Kidney glomerular epithelial cell (primary cell): ENCODE results near the gene IREB2.

Experiments used
- DNase-seq: peaks from one replicate; lab custom pipeline; 2025; lab: John Stamatoyannopoulos, UW

The IREB2 gene

DNA sequence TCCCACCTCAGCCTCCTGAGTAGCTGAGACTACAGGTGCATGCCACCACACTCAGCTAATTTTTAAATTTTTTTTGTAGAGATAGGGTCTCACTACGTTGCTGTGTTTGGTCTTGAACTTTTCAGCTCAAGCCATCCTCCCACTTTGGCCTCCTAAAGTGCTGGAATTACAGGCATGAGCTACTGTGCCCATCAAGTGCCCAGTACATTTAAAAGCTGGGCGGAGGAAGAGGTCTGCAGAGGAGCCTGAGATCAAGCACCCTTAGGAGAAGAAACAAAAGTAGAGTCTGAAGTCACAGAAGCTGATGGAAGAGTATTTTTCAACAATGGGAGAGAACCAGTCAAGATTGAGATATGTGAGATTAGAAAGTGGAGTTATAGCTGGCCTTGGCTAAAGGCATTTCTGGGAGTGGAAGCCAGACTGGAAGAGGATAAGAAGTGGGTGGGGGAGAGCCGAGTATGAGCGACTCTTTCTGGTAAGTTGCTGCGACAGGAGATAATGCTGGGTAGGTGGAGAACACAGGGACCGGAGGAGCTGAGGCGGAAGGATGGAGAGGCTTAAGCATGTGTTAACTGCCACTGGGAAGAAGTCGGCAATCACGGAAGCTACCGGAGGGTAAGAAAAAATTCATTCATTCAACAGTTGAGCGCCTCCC lies 782 bp upstream of the IREB2 start:
- peak; percentile 36 for DNase-seq

DNA sequence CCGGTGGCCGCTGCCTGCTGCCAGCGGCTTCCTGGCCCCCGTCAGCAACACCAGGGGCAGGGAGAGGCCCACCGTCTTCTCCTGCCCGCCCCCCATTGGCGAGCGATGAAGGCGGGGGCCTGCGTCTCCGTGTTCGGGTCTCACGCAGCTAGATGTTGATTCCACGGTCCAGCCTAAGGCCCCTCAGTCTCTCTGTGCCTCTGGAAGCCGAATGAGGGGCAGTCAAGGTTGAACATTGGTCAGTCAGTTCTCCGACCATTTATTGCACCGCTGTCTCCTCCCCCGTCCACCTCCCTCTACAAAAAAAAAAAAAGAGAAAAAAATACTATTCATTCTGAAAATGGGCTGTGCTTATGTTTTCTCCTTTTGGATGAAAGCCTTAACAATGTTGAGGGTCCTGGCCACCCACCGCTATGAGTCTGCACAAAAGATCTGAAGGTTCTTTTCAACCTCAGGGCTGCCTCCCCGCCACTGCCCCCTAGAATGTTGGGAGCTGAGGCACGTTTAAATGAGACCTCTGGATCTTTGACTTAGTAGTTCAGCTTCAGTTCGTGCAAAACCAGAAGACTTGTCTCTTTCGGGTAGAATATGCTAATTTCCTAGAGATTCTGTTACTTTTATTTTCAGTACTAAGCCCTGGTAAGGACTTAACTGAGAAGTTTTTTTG lies 736 bp downstream of the IREB2 start:
- no peak for DNase-seq

- no peak for DNase-seq
These were observed 2.7 kb downstream of the IREB2 start for GRCh38 chr15:78440375-78441373.

- no peak for DNase-seq
These were observed 6.2 kb downstream of the IREB2 start for GRCh38 chr15:78444255-78444654.

GRCh38 chr15:78445875-78446274 lies 7.9 kb downstream of the IREB2 start:
- no peak for DNase-seq

GRCh38 chr15:78446551-78446950 lies 8.5 kb downstream of the IREB2 start:
- DNase-seq: no peak

DNA sequence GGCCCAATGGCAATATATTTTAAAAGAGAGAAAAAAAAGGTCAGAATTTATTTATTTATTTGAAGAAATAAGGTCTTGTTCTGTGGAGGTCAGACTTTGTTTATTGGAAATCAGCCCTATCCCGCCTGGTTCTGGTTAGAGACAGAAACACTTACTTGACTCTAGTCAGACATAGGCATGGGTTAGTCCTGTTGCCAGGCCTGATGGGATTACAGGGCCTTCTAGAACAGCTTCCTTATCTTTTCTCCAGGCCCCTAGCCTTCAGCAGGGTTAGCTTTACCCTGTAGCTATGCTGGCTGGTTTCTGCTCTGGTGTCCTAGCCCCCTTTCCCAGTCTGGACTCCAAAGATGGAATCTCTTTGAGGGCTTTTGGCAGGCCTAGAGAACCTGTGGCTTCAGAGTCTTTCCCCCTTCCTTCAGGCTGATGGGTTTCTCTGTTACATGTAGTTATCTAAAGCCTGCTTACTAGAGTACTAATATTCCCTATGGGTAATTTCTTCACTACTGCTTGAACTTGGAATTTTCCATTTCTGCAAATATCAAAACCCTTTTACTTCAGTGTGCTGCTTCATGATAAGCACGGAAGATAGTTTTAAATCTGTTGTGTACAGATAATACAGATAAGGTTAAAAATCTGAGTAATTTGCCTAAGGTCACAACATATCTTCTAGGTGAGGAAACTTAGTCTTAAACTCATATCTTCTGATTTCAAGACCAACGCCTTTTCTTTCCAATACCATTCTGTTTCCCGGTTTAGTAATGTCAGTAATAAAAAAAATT lies 10.6 kb downstream of the IREB2 start:
- DNase-seq: no peak

DNA sequence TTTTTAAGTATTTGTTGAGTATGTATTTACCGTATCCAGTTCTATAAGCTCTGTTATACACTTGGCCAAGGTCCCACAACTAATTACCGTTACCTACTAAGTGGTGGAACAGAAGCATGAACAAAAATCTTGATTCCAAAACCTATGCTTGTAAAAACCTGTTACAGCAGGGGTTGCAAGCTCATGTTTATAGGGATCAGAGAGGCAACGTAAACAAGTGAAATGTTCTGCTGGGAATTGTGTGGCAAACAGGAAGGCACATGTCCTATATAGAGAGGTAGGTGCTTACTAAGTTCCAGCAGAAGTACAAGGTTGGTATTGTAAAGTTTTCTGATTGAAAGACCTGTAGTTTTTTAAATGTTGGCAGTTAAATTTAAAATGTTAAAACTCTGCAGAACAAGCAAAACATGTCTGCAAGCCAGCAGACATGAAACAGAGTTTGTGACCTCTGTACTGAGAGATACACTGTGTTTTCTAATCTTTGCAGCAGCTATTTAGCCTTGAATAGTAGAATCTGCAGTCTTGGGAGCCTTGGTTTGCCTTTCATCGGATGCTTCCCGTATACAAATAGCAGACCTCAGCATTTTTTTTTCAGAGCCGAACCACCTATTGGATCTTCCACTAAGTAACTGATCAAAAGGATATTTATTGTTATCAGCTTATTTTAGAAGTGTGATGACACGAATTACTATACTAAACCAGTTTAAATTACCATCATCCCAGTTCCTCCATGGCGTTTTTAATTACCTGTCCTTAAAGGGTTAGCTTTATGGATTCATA lies 11.4 kb downstream of the IREB2 start:
- no peak for DNase-seq

DNA sequence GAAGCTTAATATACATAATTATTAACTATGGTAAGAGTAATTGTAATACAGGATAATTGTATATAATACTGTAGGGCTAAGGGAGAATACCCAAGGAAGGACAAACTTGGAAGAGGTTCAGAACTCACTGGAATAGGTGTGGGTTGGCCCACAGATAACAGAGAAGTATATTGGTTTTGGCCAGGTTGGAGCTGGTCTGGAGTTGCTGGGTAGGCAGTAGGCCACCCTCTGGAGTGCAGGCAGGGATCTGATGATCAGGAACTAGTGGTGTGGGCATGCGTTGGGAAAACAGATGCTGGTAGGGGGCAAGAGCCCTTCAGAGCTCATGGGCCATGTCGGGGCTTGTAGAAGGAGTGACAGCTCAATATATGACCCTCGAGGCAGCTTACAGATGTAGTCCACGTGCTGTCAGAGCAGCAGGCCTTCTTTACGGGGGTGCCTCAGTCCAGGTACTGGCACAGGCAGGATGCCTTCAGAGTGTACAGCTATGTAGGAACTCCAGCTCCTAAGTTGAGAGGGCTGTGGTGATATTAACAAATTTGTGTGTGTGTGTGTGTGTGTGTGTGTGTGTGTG lies 12.4 kb downstream of the IREB2 start:
- no peak for DNase-seq

DNA sequence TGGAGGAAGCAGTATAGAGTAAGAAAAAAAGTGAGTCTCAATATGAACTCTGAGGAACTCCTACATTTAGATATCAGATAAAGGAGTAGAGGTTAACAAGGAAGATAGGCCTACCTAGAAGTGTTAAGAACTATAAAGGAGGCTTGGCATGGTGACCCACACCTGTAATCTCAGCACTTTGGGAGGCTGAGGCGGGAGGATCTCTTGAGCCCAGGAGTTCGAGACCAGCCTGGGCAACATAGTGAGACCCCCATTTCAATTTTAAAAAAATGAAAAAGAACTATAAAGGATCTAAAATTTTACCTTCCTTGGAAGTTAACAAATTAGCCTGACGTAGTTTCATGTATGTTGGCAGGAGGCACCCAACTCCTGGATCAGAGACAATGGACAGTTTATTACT lies 14.5 kb downstream of the IREB2 start:
- DNase-seq: no peak

- no peak for DNase-seq
These were observed 15.4 kb downstream of the IREB2 start for GRCh38 chr15:78453447-78453846.

DNA sequence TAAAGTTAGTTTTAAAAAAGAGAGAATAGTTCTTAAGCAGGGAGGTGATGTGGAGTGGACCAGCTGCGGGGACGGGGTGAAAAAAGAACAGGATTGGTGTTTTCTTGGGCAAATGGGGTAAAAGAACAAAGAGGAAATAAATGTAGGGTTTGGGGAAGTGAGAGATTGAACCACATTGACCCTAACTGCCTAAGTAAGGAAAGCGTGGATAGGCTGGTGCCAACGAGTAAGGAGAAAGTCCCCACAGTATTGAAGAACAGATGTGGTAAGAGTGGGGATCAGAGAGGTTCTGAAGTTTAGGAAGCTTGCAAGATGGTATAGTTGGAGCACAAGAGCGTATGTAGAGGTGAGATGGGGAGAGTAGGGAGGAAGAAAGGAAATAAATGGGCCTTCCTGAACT lies 17.0 kb downstream of the IREB2 start:
- DNase-seq: no peak

DNA sequence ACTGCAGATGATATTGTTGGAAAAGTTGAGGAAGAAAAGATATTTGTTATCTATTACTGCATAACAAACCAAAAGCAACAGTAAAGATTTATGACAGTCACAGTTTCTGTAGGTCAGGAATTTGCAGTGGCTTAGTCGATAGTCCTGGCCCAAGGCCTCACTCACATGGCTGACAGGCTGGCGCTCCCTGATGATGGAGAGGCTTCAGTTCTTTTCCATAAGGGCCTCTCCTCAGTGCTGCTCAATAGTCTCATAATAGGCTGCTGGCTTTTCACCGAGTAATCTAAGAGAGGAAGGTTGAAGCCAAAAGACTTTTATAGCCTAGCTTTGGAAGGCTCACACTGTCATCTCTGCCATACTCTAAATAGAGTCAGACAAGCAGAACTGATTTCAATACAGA lies 17.7 kb downstream of the IREB2 start:
- no peak for DNase-seq

- DNase-seq: no peak
These were observed 18.4 kb downstream of the IREB2 start for GRCh38 chr15:78456426-78456825.

GRCh38 chr15:78457101-78457500 lies 19.1 kb downstream of the IREB2 start:
- DNase-seq: peak; percentile 7

GRCh38 chr15:78460737-78461136 lies 22.7 kb downstream of the IREB2 start:
- no peak for DNase-seq

DNA sequence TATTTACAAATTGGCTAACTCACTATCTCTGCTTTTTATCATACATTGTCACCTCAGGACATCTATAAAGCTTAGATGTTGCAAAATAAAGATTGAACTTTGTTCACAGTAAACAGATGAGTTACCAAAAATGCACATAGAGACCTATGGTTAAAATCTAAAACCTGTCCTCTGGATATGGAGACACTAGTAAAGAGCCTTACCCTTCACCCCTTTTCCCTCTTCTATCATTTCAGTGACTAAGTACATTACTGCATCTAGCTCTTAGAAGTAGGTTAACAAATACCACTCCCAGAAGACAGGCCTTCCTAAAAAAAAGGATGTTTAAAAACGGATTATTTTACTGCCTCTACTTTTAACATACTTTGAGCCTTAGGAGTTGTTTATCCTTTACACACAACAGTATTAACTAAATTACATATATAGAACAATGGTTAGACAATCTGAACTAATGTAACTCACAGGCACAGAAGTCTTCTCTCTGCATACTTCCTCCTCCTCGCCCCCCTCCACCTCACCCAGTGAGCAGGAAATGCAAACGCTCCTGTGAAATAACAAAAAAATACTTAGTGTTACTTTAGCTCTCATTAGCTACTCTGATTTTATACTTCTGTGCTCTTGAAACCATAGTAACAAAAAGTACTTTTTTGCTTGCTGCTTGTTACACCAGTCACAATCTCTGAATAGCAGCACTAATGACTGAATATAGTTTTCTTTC lies 23.3 kb downstream of the IREB2 start:
- DNase-seq: no peak

DNA sequence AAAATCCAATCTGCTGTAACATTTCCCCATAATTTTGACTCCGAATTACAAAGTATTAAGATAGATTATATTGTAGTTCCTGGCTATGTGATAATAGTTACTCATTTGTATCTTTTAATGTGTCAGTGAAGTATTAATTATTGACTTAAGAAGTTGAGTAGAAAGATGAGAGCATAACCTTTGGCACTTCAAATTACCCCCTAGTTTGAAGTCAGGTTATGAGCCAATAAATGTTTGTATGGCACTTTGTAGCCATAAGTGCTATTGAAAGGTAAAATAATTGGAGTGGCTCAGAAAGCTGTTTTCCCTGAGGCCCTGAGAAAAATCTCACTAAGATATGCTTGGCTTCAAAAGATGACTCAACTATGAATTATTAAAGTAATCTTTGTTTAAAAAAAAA lies 31.0 kb downstream of the IREB2 start:
- no peak for DNase-seq

DNA sequence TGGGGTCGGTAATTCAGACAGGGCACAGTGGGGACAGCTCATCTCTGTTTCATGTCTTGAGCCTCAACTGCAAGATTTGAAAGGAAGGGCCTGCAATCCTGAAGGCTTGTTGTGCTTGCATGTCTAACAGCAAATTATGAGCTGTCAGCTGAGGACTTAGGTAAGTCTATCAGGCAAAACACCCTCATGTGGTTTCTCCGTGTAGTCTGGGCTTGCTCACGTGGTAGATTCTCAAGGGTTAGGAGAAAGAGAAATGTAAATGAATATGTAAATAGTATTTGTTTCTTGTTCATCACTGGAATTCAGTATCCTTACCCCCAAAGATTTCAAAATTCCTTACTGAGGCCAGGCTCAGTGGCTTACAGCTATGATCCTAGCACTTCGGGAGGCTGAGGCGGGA lies 39.3 kb downstream of the IREB2 start:
- DNase-seq: no peak

DNA sequence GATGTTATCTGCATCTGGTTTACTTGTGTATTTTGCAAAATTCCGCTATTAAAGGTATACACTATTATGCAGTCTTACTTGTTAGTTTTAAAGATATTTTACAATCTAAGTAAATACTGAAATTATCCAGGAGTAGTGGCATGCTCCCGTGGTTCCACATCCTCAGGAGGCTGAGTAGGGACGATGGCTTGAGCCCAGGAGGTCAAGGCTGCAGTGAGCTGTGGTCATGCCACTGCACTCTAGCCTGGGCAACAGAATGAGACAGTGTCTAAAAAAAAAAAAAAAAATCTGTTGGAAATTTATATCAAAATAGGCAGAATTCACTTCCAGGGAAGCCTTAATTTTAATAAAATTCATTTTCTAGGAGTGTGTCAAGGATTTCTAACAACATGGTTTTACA lies 41.6 kb downstream of the IREB2 start:
- no peak for DNase-seq
